HUDEP-2 (cell line): ENCODE results near the gene SH3D19.

Experiments used
- DNase-seq, 76 experiments: peaks; one replicate each; lab custom pipeline; 2025; ENCODE audit not compliant: unreplicated experiment in 76 of 76; lab: John Stamatoyannopoulos, UW

SH3D19 gene

DNA sequence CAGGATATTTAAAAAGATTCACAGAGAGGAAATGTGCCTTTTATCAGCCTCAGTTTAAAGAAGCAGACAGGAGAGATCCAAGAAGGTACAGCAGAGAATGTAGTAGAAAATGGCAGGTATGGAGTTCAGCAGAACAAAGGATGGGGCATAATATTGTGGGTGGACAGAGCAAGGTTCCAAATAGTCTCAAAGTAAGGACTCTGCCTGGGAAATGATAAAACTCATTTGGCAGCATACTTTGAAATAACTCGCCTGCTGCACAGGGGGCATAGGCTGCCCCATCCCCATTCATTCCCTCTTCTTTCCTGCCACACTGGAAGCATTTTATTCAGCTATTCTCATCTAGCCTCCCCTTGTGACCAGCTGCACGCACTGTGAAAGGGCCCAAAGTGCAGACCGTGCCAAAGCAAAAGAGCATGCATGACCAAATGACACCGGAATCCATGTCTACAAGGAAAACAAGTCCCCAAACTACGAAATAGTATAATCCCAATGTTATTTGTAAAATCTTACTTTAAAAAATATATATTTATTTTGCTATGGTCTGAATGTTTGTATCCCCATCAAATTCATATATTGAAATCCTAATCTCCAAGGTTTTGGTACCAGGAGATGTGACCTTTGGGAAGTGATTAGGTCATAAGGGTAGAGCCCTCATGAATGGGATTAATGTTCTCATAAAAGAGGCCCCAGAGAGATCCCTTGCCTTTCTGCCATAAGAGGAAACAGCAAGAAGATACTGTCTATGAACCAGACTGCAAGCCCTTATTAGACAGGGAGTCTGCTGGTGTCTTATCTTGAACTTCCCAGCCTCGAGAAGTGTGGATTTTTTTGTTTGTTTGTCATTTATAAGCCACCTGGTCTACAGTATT is 125.8 kb downstream of the SH3D19 start:
- no peak for DNase-seq

DNA sequence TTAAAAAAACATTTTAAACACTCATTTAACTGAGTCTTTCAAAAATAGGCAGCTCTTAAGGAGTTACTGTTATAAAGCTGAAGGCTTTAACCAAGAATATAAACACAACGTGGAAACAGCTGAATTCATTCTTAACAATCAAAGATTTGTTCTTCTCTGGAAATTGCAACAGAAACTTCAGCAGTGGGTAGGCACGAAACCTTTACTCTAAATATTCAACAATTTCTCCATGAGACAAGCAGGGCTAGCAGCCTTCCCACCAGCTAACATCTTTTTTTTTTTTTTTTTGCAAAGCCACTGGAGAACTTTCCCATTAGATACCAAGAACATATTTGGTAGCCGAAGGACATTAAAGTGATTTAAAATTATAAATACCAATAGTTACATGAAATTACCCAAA is 126.7 kb downstream of the SH3D19 start:
- no peak for DNase-seq

DNA sequence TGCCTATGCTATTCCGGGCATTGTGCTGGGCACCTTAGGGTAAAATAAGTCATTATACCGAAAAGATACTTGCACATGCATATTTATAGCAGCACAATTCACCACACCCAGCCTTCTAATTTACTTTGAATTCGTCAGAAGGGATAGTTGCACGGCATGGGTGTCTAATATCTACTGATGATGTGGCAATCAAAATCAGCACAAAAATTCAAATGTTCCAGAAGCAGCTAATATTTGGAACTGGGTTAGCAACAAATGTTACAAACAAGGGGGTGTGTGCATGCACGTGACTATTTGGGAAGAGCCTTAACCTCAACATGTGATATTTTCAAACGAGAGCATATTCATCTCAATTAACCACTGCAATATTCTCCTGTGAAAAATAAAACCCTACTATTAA is 128.2 kb downstream of the SH3D19 start:
- DNase-seq: no peak

DNA sequence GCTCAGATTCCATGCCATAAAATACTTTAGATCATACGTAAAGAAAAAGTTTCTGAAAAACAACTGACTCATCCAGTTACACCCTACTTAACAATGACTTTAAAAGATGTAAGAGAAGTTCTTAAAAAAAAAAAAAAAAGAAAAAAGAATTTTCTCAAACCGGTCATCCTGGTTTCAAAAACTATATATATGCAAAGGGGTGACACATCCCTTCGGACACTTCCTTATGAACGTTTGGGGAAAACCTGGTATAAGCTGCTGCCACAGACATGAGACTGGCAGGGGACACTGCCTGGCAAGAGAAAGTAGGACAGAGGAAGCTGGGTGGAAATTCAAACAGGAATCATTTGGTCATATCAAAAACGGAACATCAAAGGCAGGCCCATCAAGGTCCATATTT is 129.6 kb downstream of the SH3D19 start:
- no peak for DNase-seq

DNA sequence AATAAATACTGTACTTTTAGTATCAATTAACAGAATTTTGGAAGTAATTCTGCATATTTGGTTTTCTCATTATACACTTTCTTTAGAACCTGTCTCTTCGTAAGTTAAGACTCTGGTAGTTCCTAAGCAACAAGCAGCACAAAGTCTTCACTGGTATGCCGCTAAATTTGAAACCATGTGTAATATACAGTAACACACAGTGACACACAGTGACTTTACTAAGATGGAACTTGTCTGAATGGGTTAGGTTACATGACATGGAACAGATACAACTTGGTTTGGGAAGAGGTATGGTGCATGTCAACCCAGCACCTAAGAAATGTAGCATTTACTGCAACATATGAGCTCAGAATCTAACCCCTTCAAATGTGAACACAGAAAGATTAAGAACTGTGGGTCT is 132.0 kb downstream of the SH3D19 start:
- DNase-seq: no peak

DNA sequence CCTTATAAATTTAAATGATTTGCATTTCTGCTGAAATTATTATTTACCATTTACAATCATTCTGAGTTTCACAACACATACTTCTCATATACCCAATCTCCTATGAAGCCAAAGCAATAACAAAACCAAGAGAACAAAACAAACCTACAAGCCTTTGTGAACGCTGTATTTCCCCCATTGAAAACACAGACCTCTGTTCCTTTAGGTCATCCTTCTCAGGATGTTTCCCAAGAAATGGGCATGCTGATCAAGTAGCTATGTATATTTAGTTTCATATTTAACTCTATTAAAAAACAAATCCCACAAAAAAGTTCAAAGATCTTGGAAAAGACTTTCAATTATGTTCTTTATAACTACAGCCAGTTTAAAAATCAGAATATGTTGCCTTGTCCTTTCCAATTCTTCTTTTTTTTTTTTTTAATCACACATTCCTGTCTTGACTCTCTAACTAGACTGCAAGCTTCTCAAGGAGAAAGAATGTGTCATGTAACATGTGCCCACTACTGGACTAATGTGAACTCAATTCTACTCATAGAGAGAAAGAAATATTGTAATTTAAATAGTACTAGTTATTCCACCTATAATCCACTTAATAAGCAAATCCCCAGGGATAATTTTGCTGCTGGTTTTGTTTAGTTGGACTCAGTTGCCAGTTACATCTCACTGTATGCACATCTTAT is 132.7 kb downstream of the SH3D19 start:
- no peak for DNase-seq

DNA sequence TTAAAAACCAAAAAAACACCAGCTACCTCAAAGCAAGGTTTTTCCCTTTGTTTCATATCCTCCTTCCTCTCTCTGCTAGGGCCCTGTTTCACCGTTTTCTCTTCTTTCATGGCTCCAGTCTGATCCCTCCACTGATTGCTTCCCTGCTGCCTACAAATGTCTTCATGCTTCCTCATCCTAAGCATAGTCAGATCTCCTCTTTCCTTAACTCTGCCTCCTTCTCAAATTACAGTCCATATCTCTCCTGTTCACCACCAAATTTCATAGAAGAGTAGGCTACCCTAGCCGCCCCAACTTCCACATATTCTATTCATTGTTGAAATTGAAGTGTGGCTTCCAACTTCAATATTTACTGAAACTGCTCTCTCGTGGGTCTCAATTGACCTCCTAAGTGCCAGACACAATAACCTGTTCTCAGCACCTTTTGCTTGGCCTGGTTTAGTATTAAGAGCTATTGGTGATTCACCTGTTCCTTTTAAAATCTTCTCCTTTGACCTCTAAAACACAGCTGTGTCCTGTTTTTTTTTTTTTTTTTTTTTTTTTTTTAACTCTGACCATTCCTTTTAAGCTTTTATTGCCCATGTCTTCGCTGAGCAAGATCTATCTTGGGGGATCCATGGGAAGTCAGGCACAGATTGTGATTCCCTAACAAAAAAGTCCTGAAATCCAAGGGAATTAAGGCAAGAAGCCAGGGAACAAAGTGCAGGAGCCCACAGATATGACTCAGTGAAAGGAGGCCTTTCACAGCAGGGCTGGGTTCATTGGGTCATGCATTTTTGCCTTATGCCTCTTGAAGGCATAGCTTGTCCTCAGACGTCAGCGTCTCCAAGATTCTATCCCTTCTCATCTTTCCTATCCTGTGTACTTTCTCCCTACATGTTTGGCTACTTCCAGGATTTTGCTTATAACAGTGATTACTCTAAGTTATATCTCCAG is 140.6 kb downstream of the SH3D19 start:
- no peak for DNase-seq

DNA sequence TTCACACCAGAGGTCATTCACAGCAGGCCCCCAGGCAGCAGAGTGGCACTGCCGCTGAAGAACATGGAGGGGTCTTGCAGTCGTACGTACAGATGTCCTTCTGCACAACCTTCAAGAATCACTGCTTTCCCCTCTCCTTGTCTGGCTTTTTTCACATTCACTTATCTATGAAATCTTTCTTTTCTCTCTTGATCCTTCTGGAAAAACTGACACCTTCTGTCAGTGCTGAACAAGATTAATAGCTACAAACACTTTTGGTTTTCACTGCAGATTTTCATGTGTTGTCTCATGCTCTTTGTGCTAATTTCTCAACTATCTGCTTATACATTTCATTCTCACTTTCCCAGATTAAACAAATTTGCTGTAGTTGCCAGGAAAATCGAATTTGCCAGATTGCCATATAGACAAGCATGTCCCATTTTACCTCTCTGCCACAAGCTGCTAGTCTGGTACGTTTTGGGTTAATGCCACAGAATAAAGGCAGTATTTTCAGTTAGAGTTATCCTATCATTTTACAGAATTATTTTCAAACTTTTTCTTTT is 142.9 kb downstream of the SH3D19 start:
- peak in 1 of 76 experiments; percentile 3 for DNase-seq

DNA sequence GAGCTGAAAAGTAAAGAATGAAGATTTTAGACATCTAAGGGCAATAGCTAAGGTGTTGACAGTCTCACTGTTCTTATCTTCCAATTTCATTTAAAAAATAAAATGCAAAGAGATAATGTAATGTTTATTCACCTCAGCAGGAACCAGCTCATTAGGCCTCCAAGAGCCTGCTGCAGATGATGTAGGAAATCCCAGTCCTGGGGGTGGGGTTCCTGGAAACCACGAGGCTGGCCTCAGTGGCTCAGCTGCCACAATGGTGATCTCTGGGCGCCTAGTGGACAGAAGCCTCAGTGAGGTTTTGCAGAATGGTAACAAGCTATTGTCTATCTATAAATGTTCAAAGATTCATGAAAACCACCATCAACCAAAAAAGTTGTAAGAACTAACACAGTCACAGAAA is 148.7 kb downstream of the SH3D19 start:
- no peak for DNase-seq

DNA sequence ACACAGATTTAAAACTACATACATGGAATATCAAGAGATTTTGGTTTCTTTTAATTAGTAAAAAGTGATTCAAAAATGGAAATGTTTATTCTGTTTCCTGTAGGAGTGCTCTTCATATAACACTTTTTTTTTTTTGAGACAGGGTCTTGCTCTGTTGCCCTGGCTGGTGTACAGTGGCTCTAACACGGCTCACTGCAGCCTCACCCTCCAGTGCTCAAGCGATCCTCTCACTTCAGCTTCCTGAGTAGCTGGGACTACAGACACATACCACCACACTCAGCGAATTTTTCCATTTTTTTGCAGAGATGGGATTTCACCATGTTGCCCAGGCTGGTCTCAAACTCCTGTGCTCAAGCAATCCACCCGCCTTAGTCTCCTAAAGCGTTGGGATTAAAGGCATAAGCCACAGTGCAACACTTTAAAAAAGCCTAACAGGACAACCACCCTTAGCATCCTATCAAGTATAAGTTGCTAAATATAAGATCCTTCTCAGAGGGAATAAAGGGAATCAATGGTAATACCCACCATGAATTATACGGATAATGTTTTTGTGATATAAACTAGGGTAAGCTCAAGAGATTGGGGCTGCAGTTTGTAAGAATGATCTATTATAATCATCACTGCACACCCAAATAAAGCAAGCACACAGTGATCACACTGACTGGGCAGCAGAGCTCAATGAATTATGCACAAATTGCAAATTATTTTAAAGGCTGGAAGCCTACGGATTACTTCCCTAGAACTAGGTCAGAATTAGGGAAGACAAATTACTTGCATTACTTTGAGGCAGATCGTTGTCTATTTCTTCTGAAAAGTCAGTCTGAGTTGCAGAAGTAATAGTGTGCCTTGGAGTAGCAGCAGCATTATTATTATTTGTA is 149.4 kb downstream of the SH3D19 start:
- DNase-seq: no peak

DNA sequence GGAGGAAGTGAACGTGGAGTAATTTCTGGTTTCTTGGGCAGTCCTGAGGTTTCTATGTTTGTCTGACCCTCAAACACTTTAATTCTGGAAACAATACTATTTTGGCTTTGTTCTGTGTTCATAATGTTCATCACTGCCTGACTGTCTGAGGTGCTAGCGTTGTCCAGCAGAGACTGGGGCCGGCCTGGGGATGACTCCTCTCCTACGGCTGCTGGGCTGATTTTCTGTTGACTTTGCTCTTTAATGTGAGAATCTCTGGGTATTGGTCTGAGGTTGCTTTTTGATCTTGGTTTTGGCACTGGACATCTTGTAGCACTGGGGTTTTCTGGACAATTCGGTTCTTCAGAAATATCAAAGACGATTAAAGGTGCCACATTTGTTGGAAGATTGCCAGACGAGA is 150.2 kb downstream of the SH3D19 start:
- no peak for DNase-seq

DNA sequence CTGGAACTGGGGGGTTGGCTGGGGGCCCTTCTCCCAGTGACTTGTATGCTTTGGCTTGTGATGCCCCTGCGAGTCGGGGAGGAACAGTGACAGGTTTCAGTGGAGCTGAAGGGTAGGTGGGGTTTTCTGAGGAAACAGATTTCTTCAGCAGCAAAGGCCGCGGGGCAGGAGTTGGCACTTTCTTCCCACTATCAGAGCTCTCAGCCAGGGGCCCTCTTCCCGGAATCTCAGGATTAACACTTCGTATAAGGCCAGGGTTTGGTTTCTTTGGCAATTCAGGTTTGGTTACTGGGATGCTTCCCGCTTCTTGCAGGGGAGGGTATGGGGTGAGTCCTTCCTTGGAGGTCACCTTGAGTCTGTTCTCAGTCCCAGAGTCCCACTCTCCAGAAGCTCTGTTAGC is 150.6 kb downstream of the SH3D19 start:
- no peak for DNase-seq

DNA sequence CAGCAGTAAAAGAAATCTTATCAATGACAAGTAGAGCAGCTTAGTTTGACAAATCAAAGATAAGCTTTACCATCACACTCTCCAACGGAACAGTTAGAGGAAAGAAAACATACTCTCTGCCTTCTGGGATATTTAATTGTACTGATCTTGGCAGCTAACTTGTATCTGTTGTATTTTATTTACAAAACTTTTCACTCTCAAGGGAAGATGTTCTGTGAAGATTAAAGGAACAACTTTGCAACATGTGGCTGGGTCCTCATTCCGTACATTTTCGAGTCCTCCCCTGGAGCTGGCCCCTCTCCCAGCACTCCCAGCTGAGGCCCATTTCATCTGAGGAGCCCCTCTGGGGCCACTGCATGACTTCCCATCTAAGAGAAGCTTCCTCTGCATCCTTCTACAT is 151.5 kb downstream of the SH3D19 start:
- DNase-seq: no peak

DNA sequence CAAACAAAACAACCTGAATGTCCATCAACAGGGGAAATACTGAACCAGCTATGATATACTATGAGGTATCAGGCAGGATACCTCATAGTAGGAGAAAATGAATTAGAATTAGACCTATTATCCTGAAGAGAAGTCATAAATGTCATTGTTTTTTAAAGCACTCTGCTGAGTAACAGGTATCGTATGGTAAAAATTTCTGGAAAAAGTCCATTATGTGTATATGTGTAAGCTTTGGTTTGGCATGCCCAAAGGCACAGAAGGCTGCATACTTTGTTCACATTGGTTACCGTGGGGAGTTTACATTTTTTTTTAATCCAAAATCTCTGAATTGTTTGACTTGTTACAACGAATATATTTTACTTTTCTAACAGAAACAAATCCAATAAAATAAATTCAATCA is 155.5 kb downstream of the SH3D19 start:
- DNase-seq: no peak

DNA sequence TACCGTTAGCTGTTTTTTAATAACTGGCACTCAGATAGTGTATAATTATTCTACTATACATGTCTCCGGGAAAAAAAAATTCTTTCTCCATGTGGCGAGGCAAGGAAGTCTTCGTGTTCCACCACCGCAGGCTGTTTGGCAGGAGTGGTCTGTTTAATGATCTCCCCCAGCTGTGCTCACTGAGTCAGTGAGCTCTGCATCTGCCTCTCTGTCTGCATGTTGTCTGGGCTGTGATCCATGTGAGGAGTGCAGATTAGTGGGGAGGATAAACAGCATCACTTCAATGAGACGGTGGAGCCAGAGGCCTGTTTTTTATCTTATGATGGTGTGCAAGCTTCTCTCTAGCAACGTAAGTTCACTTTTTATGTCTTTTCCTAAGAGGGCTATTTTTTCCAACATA is 156.2 kb downstream of the SH3D19 start:
- DNase-seq: no peak

DNA sequence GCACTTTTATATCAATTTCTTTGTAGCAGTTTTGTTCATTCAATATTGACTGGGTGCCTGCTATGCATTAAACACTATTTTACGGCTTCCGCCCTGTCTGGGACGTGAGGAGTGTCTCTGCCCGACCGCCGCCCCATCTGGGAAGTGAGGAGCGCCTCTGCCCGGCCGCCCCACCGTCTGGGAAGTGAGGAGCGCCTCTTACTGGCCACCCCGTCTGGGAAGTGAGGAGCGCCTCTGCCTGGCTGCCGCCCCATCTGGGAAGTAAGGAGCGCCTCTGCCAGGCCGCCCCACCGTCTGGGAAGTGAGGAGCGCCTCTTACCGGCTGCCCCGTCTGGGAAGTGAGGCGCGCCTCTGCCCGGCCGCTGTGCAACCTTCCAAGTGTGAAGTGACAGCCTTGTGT is 157.8 kb downstream of the SH3D19 start:
- DNase-seq: no peak

DNA sequence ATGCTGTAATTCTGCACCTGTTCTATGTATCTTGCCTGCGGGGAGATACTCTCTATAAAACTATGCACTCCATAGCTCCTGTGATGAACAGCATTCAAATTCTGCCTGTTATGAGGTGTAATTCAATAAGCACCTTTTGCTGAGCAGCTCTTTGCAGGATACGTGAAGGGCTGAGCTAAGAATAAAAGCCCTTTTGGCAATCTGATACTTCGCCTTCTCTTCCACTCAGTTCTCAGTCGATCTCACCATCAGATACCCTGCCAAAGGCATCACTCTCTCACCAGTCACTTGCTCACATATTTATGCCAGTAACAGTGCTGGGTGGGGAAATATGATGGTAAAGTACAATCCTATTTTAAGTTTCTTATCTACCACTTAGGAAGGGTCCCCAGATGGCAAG is 158.8 kb downstream of the SH3D19 start:
- DNase-seq: no peak

DNA sequence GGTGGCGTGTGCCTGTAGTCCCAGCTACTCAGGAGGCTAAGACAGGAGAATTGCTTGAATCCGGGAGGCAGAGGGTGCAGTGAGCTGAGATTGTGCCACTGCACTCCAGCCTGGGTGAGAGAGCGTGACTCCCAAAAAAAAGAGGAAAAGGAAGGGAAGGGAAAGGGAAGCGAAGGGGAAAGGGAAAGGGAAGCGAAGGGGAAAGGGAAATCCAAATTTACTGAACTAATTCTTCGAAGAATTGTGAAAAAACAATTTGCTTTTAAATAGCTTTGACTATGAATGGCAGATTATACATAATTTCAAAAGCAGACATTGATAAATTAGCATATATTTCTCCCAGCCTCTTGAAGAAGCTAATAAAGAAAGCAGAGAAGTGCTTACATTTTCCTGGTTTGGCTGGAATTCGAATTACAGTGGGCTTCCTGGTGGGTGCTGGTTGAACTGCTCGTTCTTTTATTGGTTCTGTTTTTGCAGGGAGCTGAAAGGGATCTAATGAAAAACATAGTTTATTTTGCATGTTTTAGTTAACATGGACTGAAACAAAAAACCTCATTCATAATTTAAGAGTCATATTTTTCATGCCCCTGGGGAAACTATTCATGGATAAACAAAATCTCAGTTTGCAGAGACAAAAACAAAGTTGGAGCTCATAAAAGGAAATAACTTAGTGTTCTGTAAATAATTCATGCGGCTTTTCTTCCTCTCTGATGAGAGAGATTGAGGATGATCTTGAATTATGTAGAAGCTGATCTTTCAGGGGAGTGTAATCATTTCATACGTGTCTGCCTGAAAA is 160.0 kb downstream of the SH3D19 start:
- DNase-seq: no peak

DNA sequence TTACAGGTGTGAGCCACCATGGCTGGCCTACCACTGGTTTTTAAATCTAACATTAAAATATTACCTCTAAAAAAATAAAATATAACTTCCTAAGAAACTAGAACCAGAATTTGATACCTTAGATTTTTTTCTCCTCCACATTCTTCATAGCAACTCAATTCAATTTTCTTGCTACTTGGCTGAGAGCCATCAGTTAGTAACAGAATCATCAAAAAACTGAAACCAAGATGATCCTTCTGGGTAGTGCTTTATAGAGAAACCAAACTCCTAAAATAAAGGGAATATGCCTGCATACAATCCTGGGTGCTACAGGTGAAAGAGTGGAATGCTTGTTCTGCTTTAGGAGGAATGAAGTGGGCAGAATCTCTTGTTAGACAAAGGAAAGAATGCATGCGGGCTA is 161.6 kb downstream of the SH3D19 start:
- no peak for DNase-seq
